Endothelial cell of umbilical vein (primary cell): ENCODE results near the gene RAP1GDS1. TPM values are rescaled to one million over a fixed set of nuclear protein-coding genes. Genes with fewer than 3 reads are reported as not detected.

ENCODE experiments used
- BruUV-seq: library from RNA; stranded (reverse); fragments of 400-500 nt; replicated peaks from 2 replicates; lab custom pipeline; 2021; lab: Mats Ljungman, UMichigan
- CTCF ChIA-PET: fragments of 300-600, 350-600 bp; sonication (Branson Sonifier 250); formaldehyde crosslinking; loops from one replicate; lab custom pipeline; 2021; ENCODE audit warnings: antibody characterized with exemption, inconsistent platforms; lab: Charles Lee
- POLR2A ChIA-PET: fragments of 300-600, 350-600 bp; sonication (Branson Sonifier 250); formaldehyde crosslinking; loops from one replicate; lab custom pipeline; 2021; ENCODE audit warnings: antibody characterized with exemption, inconsistent platforms; lab: Charles Lee
- DNase-seq: peaks from one replicate; pipeline ENCODE4 v3.0.0-alpha.2; 2011; ENCODE audit warnings: low read depth, low spot score
- FAIRE-seq: peaks from 2 replicates; lab custom pipeline; 2011; peaks lifted over from hg19 to GRCh38; lab: Jason Lieb, UNC
- H2AFZ ChIP-seq: 2 replicates; pipeline ENCODE4 v1.6.0; 2012; ENCODE audit warnings: low read depth, low read length, control low read depth, inconsistent platforms
- H3K27ac ChIP-seq: 2 replicates; pipeline ENCODE4 v1.5.1; 2011; ENCODE audit warnings: low read depth, mild to moderate bottlenecking, control low read depth, low read length, moderate library complexity; ENCODE audit not compliant: insufficient read depth
- H3K27me3 ChIP-seq, 2 experiments: 2 replicates each; pipeline versions ENCODE4 v1.6.0 to v1.6.1; 2011; ENCODE audit warnings: low read length in 2 of 2, mixed read lengths in 1 of 2; ENCODE audit not compliant: control insufficient read depth in 2 of 2, insufficient read depth in 2 of 2
- H3K36me3 ChIP-seq, 2 experiments: 2 replicates in 1 of 2; 3 replicates in 1 of 2; pipeline ENCODE4 v1.5.1; 2011; ENCODE audit warnings: low read length in 2 of 2, mild to moderate bottlenecking in 1 of 2, moderate library complexity in 1 of 2; ENCODE audit not compliant: control insufficient read depth in 2 of 2, insufficient read depth in 2 of 2; ENCODE audit errors: extremely low read depth in 1 of 2
- H3K4me1 ChIP-seq: 3 replicates; pipeline ENCODE4 v1.5.1; 2011; ENCODE audit warnings: mild to moderate bottlenecking, low read length; ENCODE audit not compliant: control insufficient read depth, insufficient read depth; ENCODE audit errors: extremely low read depth
- H3K4me2 ChIP-seq: 2 replicates; pipeline ENCODE4 v1.6.1; 2011; ENCODE audit warnings: low read length, control low read depth, mixed read lengths; ENCODE audit not compliant: insufficient read depth
- H3K4me3 ChIP-seq, 3 experiments: fragments of 200-600 bp in 1 of 3; sonication (generic), shearing (Covaris generic) in 1 of 3; replicated peaks in 1 of 3; 2 replicates each; pipeline ENCODE4 v1.5.1; 2011 to 2016; ENCODE audit warnings: control low read depth in 3 of 3, low read length in 3 of 3, mild to moderate bottlenecking in 2 of 3, inconsistent platforms in 1 of 3, low read depth in 1 of 3, moderate library complexity in 1 of 3; ENCODE audit not compliant: insufficient read depth in 1 of 3
- H3K79me2 ChIP-seq: 2 replicates; pipeline ENCODE4 v1.6.0; 2012; ENCODE audit warnings: low read length, inconsistent platforms; ENCODE audit not compliant: control insufficient read depth, insufficient read depth
- H3K9ac ChIP-seq: replicated peaks from 2 replicates; pipeline ENCODE3; 2011; ENCODE audit warnings: low read length, control low read depth; ENCODE audit not compliant: insufficient read depth; ENCODE audit errors: extremely low read depth
- H3K9me1 ChIP-seq: replicated peaks from 3 replicates; pipeline ENCODE4 v1.6.0; 2011; ENCODE audit warnings: mild to moderate bottlenecking, low read length; ENCODE audit not compliant: control insufficient read depth, insufficient read depth; ENCODE audit errors: extremely low read depth
- H3K9me3 ChIP-seq: replicated peaks from 2 replicates; pipeline ENCODE4 v1.5.1; 2012; ENCODE audit warnings: low read length, inconsistent platforms; ENCODE audit not compliant: control insufficient read depth, insufficient read depth
- H4K20me1 ChIP-seq: replicated peaks from 2 replicates; pipeline ENCODE3; 2011; ENCODE audit warnings: mild to moderate bottlenecking, low read length; ENCODE audit not compliant: control insufficient read depth, insufficient read depth; ENCODE audit errors: extremely low read depth
- CTCF ChIP-seq, 2 donors: IDR thresholded peaks; 1 replicate in 1 of 2; 2 replicates in 1 of 2; pipeline ENCODE4 v1.5.1; 2011; ENCODE audit warnings: low read length in 2 of 2, mild to moderate bottlenecking in 2 of 2, moderate library complexity in 2 of 2, control low read depth in 1 of 2, inconsistent platforms in 1 of 2, low read depth in 1 of 2; ENCODE audit not compliant: insufficient read depth in 1 of 2; ENCODE audit errors: extremely low read depth in 1 of 2
- EZH2 ChIP-seq: IDR thresholded peaks from 2 replicates; pipeline ENCODE4 v1.6.1; 2012; ENCODE audit warnings: borderline replicate concordance, low read depth, mild to moderate bottlenecking, moderate library complexity, low read length, inconsistent platforms; ENCODE audit not compliant: severe bottlenecking
- FOS ChIP-seq: IDR thresholded peaks from 2 replicates; pipeline ENCODE4 v1.6.1; 2011; ENCODE audit warnings: mild to moderate bottlenecking, low read length, moderate library complexity, borderline replicate concordance; ENCODE audit not compliant: insufficient read depth
- GATA2 ChIP-seq: IDR thresholded peaks from 2 replicates; pipeline ENCODE4 v1.7.0; 2011; ENCODE audit warnings: low read depth, mild to moderate bottlenecking, moderate library complexity, mixed read lengths, low read length; ENCODE audit not compliant: insufficient read length, insufficient read depth
- JUN ChIP-seq: IDR thresholded peaks from 2 replicates; pipeline ENCODE4 v1.6.1; 2011; ENCODE audit warnings: borderline replicate concordance, low read depth; ENCODE audit not compliant: insufficient read length, insufficient read depth
- MAX ChIP-seq: IDR thresholded peaks from 2 replicates; pipeline ENCODE4 v1.6.1; 2011; ENCODE audit not compliant: insufficient read depth, insufficient read length
- MYC ChIP-seq: IDR thresholded peaks from one replicate; pipeline ENCODE4 v1.6.1; 2011; ENCODE audit warnings: mild to moderate bottlenecking, low read depth, low read length
- POLR2A ChIP-seq: IDR thresholded peaks from 2 replicates; pipeline ENCODE4 v1.6.1; 2012; ENCODE audit warnings: low read depth, mild to moderate bottlenecking, control low read depth, low read length
- POLR2AphosphoS5 ChIP-seq: IDR thresholded peaks from 2 replicates; pipeline ENCODE4 v1.6.1; 2012; ENCODE audit warnings: low read depth, mild to moderate bottlenecking, control low read depth, low read length, moderate library complexity; ENCODE audit not compliant: insufficient read depth
- dilution Hi-C: fragments of 300-500 bp; cut with MboI; formaldehyde crosslinking; loops from one replicate; pipeline ENCODE4 v1.15.0; 2019; ENCODE audit warnings: low sequenced_read_pairs; ENCODE audit not compliant: extremely low pct_ligation_motif_present
- intact Hi-C: fragments of 100-400 bp; cut with micrococcal nuclease; formaldehyde crosslinking; loops from one replicate; pipeline ENCODE4 v1.10.0; 2022
- polyA plus RNA-seq, 4 experiments: library from polyadenylated mRNA; depleted of rRNA in 3 of 4; stranded (reverse) in 3 of 4; unstranded in 1 of 4; fragments of >200 nt; gene quantifications; 2 replicates each; pipeline versions ENCODE4 v1.2.1 to v1.2.3, GENCODE V29; 2011 to 2012; ENCODE audit warnings: missing spikeins in 1 of 4
- total RNA-seq: library from RNA; stranded (reverse); gene quantifications from 2 replicates; pipeline ENCODE4 v1.2.3, GENCODE V29; 2021

RAP1GDS1 gene
- total and polyA plus RNA-seq, 2 donors (not counting 3 experiments of a cell fraction or from before 2014, with no cell fraction given), result 17.6 to 52.8 TPM

DNA sequence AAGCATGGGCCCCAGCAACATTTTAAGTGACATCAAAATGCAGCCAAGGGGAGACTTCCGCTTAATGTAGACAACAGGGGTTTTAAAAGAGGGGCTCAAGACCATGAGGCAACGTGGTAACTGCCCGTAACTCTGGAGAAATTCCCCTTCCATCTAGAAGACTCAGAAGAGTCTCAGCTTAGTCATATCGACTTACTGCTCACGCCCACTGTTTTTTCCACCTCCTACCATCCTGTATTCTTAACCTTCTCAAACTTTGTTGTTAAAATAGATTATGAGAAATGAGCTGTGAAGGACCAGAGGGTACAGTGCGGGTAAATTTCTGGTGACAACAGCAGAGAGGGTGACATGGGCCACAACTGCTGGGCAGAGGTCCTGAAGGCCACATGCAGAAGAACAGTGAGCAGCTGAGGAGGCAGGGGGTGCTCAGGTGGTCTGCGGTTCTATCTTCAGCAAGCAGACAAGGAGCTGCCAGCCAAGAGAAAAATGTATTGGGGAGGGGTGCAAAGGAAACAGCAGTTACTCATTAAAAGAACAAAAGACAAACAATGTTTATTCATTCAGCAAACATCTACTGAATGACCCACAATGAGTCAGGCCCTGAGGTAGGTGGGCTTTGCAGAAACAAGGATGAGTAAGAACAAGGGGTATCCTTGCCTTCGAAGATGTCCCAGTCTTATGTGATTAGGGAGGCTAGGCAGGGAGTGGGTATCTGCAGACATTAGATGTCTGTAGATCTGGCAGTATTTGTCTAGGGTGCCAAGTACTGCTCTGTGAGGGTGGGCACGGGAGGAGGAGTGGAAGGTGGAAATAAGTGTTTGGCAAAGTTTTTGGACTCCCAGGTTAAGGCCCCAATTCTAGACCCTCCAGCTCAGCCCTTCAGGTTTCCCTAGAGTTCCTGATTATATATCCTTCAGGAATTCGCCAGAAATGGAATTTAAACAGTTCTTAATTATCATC, 221.9 kb downstream of the RAP1GDS1 start:
- Histone ChIP-seq H3K4me2 (peak overlapping the region; percentile 60), H3K4me1 (peaks cover 22% of the 10 kb centered on the region), H3K36me3 (peaks cover 0 to 2% of the 10 kb centered on the region in 2 experiments), H2AFZ (peak overlapping the region; percentile 26), H4K20me1 (no peaks in the 10 kb centered on the region), H3K79me2 (no peaks in the 10 kb centered on the region), H3K9me1 (no peaks in the 10 kb centered on the region), H3K27me3 (no peaks in the 10 kb centered on the region), H3K27ac (peak overlapping the region; percentile 65), H3K9me3 (no peaks in the 10 kb centered on the region), H3K4me3 (no peak overlapping the region), H3K9ac (no peak overlapping the region)
- POLR2A ChIA-PET, result no interaction called here
- intact Hi-C loops, result loop anchor here (1.0 to 5.0 kb wide), 3 partner anchors 39 to 172 kb away; no protein-coding TSS in a partner anchor
- CTCF ChIA-PET, result interaction anchor here (1.2 to 1.5 kb wide), 3 partner anchors 15 to 573 kb away, joined by 4 to 5 read pairs (median 4); no protein-coding TSS in a partner anchor
- DNase-seq (peak; percentile 51), FAIRE-seq (peak; percentile 57)
- dilution Hi-C loops, result no loop called here
- TF ChIP-seq CTCF (IDR thresholded peaks at IDR 0.05; ENCODE audit: extremely low read depth in 1 of 2, insufficient read depth in 1 of 2, low read depth in 1 of 2, low read length in 2 of 2), result no peak
- peak; percentile 75 for TF ChIP-seq FOS
- no peak for TF ChIP-seq GATA2
- TF ChIP-seq POLR2A, result no peak
- TF ChIP-seq EZH2, result no peak
- no peak for TF ChIP-seq MAX
- TF ChIP-seq JUN, result peak; percentile 33
- peak; percentile 59 for TF ChIP-seq POLR2AphosphoS5
- TF ChIP-seq MYC, result no peak
- BruUV-seq, result no TSS peak
